Stimulated activated CD4-positive, alpha-beta T cell treated with anti-CD3 and anti-CD28 coated beads, Interleukin-2, amount 100 ng/mL, for 24 hours (primary cell): Measurements from ENCODE around the gene LUC7L3.
"Not testable (repeated sequence)": the region's sequence is repeated elsewhere in the genome, so short reads cannot be mapped to it uniquely, and the experiment has no call there.

Source experiments
- DNase-seq, 2 donors: peaks; one replicate each; pipeline ENCODE4 v3.0.0-alpha.2; 2020

Gene LUC7L3

DNA sequence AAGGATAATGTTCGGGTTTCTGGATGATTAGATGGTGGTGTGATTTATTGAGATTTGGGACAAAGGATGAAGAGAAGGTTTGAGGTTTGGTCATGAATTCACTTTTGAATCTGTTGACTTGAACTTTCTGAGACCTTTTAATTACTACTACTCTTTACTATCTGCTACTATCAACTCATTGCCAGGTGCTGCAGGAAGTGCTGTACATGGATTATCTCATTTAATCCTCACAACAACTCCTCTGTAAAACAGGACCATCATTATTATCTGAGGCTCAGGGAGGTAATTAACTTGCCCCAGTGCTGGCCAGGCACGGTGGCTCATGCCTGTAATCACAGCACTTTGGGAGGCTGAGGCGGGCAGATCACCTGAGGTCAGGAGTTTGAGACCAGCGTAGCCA is 8.8 kb upstream of the LUC7L3 start:
- no peak for DNase-seq

DNA sequence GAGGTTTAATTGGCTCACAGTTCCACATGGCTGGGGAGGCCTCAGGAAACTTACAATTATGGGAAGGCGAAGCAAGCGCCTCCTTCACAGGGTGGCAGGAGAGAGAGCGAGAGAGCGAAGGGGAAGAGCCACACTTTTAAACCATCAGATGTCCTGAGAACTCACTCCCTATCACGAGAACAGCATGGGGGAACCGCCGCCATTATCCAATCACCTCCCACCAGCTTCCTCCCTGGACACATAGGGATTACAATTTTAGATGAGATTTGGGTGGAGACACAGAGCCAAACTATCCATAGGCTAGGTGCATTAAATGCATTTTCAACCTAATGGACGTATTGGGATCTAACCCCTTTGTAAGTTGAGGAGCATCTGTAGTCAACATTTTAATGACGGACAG is 6.8 kb upstream of the LUC7L3 start:
- DNase-seq = no peak

GRCh38 chr17:50715471-50715870 is 3.9 kb upstream of the LUC7L3 start:
- no peak for DNase-seq

DNA sequence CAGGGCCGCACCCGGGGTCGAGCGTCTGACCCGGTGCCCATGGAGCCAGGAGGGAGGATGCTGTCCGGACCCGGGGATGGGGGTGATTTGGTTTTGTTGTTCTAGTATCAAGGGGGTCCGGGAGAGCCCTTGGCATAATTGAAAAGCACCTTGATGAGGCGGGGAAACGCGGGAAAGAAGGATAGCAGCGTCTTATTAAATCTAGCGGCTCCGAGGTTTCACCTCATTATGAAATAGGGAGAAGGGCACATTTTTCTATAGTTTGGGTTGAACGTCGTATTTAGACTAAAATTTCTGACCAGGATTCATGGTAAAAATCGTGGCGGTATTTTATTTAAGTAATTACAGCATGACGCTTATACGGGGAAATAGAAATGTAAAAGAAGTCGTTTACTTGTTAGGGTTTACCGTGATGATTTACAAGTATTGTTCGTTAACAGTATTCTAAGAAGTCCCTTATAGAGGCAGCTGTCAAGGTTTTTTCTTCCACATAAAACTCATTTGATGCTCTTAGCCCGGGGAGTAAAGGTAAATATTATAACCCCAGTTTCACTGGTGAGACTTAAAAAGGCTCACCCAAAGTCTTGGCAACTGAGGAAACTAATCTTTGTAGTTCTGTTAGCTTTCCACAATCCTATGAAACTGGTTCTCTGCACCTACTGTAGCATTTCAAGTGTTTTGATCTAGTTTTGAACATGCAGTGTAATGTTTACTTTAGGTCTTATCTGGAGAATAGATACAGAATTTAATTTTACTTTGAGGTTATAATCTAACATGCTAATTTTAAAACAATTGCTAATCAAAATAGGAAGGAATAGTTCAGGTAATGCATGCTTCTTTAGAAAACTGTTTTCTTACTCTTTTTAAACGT is 756 bp downstream of the LUC7L3 start:
- DNase-seq = no peak

GRCh38 chr17:50721194-50722010 is 2.0 kb downstream of the LUC7L3 start:
- DNase-seq = no peak

DNA sequence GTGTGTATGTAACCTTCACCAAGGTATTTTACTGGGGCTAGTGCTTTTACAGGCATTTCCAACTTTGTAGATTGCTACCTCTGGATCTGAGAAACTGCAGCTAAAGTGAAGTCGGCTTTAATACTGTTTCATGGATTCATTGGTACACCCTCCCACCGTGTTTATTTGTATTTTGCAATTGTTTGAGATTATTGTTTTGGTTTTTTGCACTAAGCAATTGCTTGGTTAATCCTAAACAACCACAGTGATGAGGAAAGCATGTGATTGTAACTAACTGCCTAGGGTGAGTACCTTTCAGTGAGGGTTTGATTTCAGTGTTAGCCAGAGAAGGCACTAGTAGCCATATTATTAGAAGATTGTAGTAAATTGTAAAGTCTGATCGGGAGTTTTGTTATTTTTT is 3.3 kb downstream of the LUC7L3 start:
- DNase-seq = no peak

- not testable (repeated sequence) for DNase-seq
Observed at GRCh38 chr17:50724622-50725021, 5.2 kb downstream of the LUC7L3 start.

GRCh38 chr17:50725769-50726655 is 6.6 kb downstream of the LUC7L3 start:
- DNase-seq = no peak

GRCh38 chr17:50728112-50728429 is 8.7 kb downstream of the LUC7L3 start:
- DNase-seq = no peak

DNA sequence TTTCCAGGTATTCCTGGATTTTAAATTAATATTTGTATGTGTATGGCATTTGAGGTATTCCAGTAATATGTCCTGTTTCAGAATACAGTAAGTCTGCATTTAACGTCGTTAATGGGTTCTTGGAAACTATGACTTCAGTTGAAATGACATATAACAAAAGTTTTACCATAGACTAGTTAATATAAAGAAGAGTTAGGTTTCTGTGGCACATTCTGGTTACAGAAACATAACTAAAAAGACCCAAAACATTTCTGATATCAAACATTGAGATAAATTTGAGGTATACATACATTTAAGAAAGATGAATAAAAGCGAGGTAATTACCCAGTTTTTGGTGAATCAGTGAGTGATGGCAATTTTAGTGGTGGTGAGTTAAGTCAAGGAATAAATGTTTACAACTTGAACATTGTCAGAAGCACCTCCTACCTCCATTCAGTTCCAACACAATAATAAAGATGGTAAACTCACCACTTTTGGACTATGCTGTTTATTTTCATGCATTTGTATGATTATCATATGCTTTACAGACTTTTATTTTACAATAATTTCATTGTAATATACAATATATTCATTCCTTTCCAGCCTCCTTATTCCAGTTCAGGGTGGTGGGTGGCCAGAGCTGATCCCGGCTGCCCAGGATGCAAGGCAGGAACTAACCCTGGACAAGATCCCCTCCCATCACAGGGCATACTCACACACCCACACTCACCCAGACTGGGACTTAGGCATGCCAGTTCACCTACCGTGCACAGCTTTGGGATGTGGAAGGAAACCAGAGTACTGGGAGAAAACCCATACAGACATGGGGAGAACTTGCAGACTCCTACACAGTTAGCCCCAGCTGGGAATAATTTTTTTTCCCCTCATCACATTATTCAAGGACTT is 9.7 kb downstream of the LUC7L3 start:
- no peak for DNase-seq

GRCh38 chr17:50731575-50732460 is 12.4 kb downstream of the LUC7L3 start:
- DNase-seq = no peak

DNA sequence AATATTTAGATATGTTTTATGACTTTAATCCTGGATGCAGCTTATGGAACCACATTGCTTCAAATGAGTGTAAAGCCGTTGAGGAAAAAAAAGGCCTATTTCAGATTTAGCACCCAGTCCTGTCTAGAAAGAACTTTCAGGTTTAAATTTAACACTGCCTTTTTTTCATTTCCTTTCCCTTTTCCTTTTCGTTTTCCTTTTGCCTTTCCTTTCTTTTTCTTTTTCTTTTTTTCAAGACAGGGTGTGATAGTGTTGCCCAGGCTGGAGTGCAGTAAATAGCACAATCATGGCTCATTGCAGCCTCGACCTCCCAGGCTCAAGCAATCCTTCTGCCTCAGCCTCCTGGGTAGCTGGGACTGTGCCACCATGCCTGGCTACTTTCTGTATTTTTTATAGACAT is 15.9 kb downstream of the LUC7L3 start:
- no peak for DNase-seq

DNA sequence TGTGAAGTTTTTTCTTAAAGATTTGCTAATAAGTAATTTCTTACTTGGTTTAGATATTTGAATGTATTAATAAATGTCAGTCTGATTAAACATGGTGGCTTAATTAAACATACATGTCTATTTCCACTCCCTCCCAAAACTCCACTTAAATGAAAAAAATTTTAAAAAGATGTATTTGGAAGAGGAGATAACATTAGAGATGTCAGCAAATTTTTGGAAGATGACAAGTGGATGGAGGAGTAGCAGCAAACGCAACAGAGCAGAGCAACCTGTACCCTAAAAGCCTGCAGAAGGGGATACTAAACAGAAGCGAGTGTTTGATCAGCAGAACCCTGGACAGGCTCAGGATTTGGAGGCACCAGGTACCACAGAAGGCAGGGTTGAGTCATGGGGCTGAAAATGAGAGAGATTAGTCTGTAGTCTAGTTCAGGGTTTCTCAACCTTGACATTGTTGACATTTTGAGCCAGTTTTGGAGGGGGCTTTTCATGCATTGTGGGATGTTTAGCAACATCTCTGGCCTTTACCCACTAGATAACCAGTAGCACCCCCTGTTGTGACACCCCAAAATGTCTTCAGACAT is 17.8 kb downstream of the LUC7L3 start:
- DNase-seq = no peak

DNA sequence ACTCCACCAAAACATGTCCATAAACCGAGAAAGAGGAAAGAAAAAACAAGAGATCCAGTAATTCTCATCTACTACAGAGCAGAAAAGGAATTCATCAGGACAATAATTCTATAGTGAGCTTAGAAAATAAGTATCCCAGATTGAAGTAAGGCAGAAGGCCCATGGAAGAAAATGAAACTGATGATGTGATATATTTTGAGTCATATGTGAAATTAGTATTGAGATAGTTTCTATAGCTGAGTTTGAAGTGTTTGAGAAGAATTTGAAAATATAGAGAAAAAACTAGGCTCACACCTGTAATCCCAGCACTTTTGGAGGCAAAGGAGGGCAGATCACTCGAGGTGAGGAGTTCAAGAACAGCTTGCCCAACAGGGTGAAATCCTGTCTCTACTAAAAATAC is 19.7 kb downstream of the LUC7L3 start:
- no peak for DNase-seq

GRCh38 chr17:50745631-50746030 is 26.2 kb downstream of the LUC7L3 start:
- no peak for DNase-seq

- DNase-seq = no peak
Observed at GRCh38 chr17:50749245-50749644, 29.8 kb downstream of the LUC7L3 start.

- DNase-seq = no peak
Observed at GRCh38 chr17:50754521-50754920, 35.1 kb downstream of the LUC7L3 start.

DNA sequence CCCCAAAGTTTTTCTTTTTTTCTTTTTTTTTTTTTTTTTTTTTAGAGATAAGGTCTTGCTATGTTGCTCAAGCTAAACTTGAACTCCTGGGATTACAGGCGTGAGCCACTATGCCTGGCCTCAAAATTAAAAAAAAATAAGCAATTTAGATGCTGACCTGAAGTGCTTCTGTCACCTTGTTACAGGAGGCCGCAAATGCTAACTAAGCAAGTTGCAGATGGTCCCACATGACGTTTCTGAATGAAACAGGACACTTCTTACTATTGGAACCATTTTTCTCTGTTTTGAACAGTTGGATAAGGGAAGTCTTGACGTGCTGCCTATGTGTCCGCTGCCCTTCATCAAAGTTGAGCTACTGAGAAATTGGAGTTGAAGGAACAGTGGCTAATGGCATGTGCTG is 39.1 kb downstream of the LUC7L3 start:
- DNase-seq = no peak

GRCh38 chr17:50758989-50759544 is 39.7 kb downstream of the LUC7L3 start:
- no peak for DNase-seq

DNA sequence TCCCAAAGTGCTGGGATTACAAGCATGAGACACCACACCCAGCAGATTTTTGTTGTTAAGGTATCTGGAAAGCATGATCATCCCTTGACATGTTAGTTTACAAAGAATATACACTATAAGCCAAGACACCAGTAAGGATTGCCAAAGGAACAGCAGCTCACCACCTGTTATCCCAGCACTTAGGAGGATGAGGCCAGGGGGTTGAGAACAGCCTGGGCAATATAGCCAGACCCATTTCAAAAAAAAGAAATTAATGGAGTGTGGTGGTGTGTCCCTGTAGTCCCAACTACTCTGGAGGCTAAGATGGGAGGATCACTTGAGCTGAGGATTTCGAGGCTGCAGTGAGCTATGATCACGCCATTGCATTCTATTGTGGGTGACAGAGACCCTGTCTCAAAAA is 42.8 kb downstream of the LUC7L3 start:
- no peak for DNase-seq
